Adrenal gland (tissue), 12 donors: ENCODE measurements around the gene PNMT. TPM values are rescaled to one million over a fixed set of nuclear protein-coding genes. Genes with fewer than 3 reads are reported as not detected.

Source experiments
- DNase-seq, 7 donors: peaks; one replicate each; pipeline ENCODE4 v3.0.0-alpha.2; 2019 to 2020
- H3K27ac ChIP-seq, 5 donors: fragments of 200-600 bp; sonication (generic) in 4 of 5; 1 replicate in 3 of 5; 2 replicates in 2 of 5; pipeline versions ENCODE4 v1.5.1 to v1.8.0; 2016 to 2020; ENCODE audit warnings: mild to moderate bottlenecking in 1 of 5
- H3K27me3 ChIP-seq: fragments of 200-600 bp; 2 replicates; pipeline ENCODE4 v1.8.0; 2021
- H3K36me3 ChIP-seq, 2 donors: fragments of 200-600 bp; replicated peaks in 1 of 2; 1 replicate in 1 of 2; 2 replicates in 1 of 2; pipeline versions ENCODE4 v1.5.1 to v1.8.0; 2018 to 2022
- H3K4me1 ChIP-seq, 2 donors: fragments of 200-600 bp; replicated peaks in 1 of 2; 1 replicate in 1 of 2; 2 replicates in 1 of 2; pipeline versions ENCODE4 v1.5.1 to v1.8.0; 2018 to 2021
- H3K4me3 ChIP-seq, 4 donors: fragments of 200-600 bp; sonication (generic) in 3 of 4; one replicate each; pipeline ENCODE4 v1.5.1; 2016 to 2018
- H3K9me3 ChIP-seq, 3 donors: fragments of 200-600 bp; sonication (generic) in 1 of 3; replicated peaks in 1 of 3; 1 replicate in 2 of 3; 2 replicates in 1 of 3; pipeline versions ENCODE4 v1.5.1 to v1.8.0; 2016 to 2021
- POLR2A ChIP-seq, 2 donors: fragments of 450-650 bp; IDR thresholded peaks; one replicate each; pipeline ENCODE4 v1.6.1; 2017; ENCODE audit warnings: antibody characterized with exemption in 2 of 2, mild to moderate bottlenecking in 2 of 2, moderate library complexity in 1 of 2
- WGBS, 4 donors: extraction: QIAGEN DNeasy Blood & Tissue Kit in 2 of 4; methylation state at CpG; one replicate each; pipeline versions ENCODE4 v1.1.5 to v1.1.7; 2013 to 2017; 5-methylcytosine and 5-hydroxymethylcytosine counted together
- intact Hi-C, 2 donors: fragments of 100-400 bp; cut with DNase I; formaldehyde crosslinking; loops; one replicate each; pipeline versions ENCODE4 v1.14.1 to v1.15.0; 2022 to 2023
- polyA plus RNA-seq, 3 donors: library from polyadenylated mRNA; stranded (reverse); fragments of 200-250 nt in 2 of 3; fragments of 350-450 nt in 1 of 3; fragmentation: Illumina TruSeq in 1 of 3; extraction: RNeasy Lipid Tissue Mini Kit (QIAGEN cat#74804) in 1 of 3; gene quantifications; one replicate each; pipeline ENCODE4 v1.2.3, GENCODE V29; 2013 to 2014
- total RNA-seq, 9 donors: library from RNA; depleted of rRNA in 4 of 9; stranded (reverse); fragments of >200 nt in 4 of 9; fragments of 120-200 nt in 1 of 9; fragmentation: NEBNext Ultra II Directional in 1 of 9; extraction: Animal tissue kit (Norgen Biotek cat#: 25700) in 1 of 9; gene quantifications; one replicate each; pipeline versions ENCODE4 v1.1.0 to v1.2.4, GENCODE V29; 2013 to 2023
- TF ChIP-seq, protein P1 (sequence below), 6 experiments: fragments of 450-650 bp in 4 of 6; fragments of 200-600 bp in 2 of 6; sonication (generic) in 1 of 6; IDR thresholded peaks; 1 replicate in 5 of 6; 2 replicates in 1 of 6; pipeline versions ENCODE4 v1.5.1 to v1.8.0; 2016 to 2021; ENCODE audit warnings: antibody characterized with exemption in 6 of 6, mild to moderate bottlenecking in 2 of 6, moderate library complexity in 1 of 6
- donor health status: healthy with polysubstance abuse.
- donor health status: Bipolar disorder and iron deficiency.
- donor health status: DM: yes; HTN: yes; CAD: no.
- donor health status: DM: no; HTN: no; CAD: no.
- donor health status: DM: no; HTN: no; CAD: no.
- donor health status: DM: yes; HTN: yes; CAD: no.

Gene PNMT
- total and polyA plus RNA-seq, 12 donors: 0.47 to 593 (median 121) TPM; not detected in 1

DNA sequence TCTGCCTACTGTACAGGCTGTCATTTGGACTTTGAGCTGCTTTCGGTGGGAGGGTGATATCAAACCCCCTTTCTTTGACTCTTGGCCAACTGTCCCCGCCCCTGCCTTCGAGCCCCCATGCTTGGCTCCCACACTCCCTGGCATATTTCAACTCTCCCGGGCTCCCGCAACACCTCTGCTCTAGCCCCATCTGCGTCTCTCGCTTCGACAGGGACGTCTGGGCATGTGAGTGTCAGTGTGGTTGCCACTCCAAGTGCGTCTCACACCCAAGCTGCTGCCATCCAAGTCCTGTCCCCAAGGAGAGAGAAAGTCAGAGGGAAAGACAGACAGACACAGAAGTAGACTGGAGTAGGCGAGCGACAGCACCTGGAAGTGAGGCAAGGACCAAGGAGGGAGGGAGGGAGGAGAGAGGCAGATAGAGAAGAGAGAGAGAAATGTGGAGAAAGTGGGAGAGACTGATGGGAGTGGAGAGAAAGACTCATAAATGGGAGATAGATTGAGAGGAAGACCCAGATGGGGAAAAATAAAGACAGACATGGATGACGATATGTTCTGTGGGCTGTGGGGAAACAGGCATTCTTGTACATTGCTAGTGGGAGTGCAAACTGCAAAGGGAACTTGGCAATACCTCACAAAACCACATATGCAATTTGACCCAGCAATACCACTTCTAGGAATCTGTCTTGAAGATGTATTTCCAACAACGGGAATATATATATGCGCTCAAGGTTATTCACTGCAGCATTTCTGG is 19.5 kb upstream of the PNMT start:
- intact Hi-C loops: no loop called here
- Histone ChIP-seq H3K9me3 (no peaks in the 10 kb centered on the region), H3K4me1 (peaks cover 0 to 29% of the 10 kb centered on the region in 2 donors), H3K27me3 (no peaks in the 10 kb centered on the region), H3K4me3 (no peak overlapping the region), H3K27ac (no peak overlapping the region), H3K36me3 (no peaks in the 10 kb centered on the region)
- no peak for DNase-seq
- WGBS, 4 donors: 83 to 90% (median 87%) methylated on average over 14 to 15 of the region's 15 CpGs
- no peak for TF ChIP-seq POLR2A (IDR thresholded peaks at IDR 0.05)
- TF ChIP-seq, protein P1, sequence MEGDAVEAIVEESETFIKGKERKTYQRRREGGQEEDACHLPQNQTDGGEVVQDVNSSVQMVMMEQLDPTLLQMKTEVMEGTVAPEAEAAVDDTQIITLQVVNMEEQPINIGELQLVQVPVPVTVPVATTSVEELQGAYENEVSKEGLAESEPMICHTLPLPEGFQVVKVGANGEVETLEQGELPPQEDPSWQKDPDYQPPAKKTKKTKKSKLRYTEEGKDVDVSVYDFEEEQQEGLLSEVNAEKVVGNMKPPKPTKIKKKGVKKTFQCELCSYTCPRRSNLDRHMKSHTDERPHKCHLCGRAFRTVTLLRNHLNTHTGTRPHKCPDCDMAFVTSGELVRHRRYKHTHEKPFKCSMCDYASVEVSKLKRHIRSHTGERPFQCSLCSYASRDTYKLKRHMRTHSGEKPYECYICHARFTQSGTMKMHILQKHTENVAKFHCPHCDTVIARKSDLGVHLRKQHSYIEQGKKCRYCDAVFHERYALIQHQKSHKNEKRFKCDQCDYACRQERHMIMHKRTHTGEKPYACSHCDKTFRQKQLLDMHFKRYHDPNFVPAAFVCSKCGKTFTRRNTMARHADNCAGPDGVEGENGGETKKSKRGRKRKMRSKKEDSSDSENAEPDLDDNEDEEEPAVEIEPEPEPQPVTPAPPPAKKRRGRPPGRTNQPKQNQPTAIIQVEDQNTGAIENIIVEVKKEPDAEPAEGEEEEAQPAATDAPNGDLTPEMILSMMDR (IDR thresholded peaks at IDR 0.05): no peak

DNA sequence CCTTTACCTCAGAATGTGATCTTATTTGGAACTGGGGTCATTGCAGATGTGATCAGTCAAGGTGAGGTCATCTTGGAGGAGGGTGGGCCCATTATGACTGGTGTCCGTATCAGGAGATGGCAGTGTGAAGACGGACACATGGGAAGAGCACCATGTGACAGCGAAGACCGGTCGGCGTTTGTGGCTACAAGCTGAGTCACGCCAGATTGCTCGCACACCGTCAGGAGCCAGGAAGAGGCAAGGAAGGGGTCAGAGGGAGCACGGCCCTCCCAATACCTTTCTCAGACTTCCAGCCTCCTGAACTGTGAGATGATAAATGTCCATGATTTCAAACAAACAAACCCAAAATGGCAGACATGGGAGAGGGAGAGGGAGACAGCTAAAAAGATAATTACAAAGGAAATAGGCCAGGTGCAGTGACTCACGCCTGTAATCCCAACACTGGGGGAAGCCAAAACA is 18.1 kb upstream of the PNMT start:
- Histone ChIP-seq H3K27ac (peak overlapping the region in 1 of 5 donors; percentile 21), H3K9me3 (no peaks in the 10 kb centered on the region), H3K27me3 (no peaks in the 10 kb centered on the region), H3K4me3 (no peak overlapping the region), H3K4me1 (peaks cover 0 to 30% of the 10 kb centered on the region in 2 donors), H3K36me3 (no peaks in the 10 kb centered on the region)
- intact Hi-C loops: no loop called here
- WGBS, 4 donors: 82 to 94% (median 85%) methylated on average over 7 to 11 of the region's 11 CpGs
- no peak for TF ChIP-seq POLR2A (IDR thresholded peaks at IDR 0.05)
- TF ChIP-seq, protein P1 (IDR thresholded peaks at IDR 0.05): no peak
- no peak for DNase-seq

- Histone ChIP-seq H3K4me1 (peaks cover 0 to 30% of the 10 kb centered on the region in 2 donors), H3K27me3 (no peaks in the 10 kb centered on the region), H3K36me3 (no peaks in the 10 kb centered on the region), H3K4me3 (no peak overlapping the region), H3K9me3 (no peaks in the 10 kb centered on the region), H3K27ac (peak overlapping the region in 1 of 5 donors; percentile 47)
- DNase-seq: no peak
- WGBS, 4 donors: 53 to 75% (median 68%) methylated on average over 6 to 8 of the region's 8 CpGs
- intact Hi-C loops: no loop called here
- TF ChIP-seq, protein P1 (IDR thresholded peaks at IDR 0.05): no peak
- no peak for TF ChIP-seq POLR2A (IDR thresholded peaks at IDR 0.05)
Observed at GRCh38 chr17:39651923-39652586, 16.2 kb upstream of the PNMT start.

DNA sequence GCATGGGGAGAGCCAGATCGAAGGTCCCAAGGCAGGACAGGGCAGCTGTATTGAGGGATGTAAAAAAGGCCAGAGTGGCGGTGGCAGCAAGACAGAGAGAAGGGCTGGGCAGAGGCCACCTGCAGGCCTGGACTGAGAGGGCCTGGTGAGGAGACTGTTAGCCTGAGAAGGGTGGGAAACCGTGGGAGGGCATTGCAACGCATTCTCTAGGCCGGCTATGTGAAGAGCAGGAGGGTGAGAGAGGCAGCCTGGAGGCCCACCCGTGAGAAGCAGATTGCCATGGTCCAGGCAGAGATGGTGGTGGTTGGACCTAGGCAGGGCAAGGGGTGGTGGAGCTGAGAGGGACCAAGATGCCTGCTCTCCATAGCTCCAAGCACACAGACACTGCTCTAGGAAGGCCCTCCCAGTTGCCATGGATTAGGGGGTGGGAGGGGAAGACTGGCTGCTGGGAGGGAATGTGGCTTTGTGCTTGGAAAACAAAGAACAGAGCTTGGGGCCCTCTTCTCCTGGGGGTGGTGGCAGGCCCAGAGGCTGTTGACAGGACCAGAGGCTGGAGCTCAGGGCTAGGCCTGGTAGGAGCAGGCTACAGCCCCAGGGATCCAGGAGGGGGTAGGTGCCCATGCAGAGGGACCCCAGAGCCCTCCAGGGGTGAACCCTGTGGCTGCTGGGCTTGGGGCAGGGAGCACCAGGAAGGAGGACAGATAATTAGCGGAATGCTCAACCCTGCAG is 15.5 kb upstream of the PNMT start:
- intact Hi-C loops: no loop called here
- no peak for DNase-seq
- H3K36me3 ChIP-seq: peaks cover 0 to 2% of the 10 kb centered on the region in 2 donors
- H3K4me3 ChIP-seq: no peak overlapping the region
- peak overlapping the region in 2 of 5 donors; percentile 10 to 47 for H3K27ac ChIP-seq
- no peaks in the 10 kb centered on the region for H3K9me3 ChIP-seq
- TF ChIP-seq, protein P1 (IDR thresholded peaks at IDR 0.05): no peak
- H3K4me1 ChIP-seq: peaks cover 0 to 33% of the 10 kb centered on the region in 2 donors
- no peaks in the 10 kb centered on the region for H3K27me3 ChIP-seq
- 72 to 86% (median 78%) methylated on average over 6 to 7 of the region's 7 CpGs for WGBS, 4 donors
